Measurements from ENCODE around the gene PCNX3.

DNA sequence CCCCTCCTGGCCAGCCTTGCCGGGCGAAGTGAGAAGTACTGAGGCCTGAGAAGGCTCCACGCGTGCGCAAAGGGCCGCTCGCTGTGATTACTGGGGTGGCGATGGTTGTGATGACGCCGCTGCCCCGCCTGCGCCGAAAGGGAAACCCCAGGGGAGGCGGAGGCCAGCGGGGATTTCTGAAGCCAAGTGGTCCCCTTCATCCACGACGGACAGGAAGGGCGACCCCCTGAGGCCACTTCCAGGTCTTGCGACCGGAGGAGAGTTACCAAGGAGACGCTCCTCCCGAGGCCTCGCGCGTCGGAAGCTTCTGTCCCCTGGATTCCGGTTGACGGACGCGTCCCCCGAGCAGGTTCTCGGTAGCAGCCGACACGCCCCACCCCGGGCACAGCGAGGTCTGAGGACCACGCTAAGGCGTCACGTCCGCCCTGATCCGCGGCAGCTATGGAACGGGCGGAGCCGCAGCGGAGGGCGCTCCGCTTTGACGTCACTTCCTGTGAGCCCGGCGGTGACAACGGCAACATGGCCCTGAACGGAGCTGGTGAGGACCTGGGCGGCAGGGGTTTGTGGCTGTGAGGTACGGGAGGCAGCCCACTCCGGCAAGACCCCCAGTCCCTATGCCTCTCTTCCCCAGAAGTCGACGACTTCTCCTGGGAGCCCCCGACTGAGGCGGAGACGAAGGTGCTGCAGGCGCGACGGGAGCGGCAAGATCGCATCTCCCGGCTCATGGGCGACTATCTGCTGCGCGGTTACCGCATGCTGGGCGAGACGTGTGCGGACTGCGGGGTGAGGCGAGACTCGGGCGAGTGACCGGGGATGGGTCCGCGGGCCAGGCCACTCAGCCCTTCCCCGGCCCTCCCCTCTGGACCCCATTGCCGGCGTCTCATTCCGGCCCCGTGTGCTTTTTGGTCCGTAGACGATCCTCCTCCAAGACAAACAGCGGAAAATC lies 45.3 kb upstream of the PCNX3 start, which contains the start of gene ZNRD2:
- TF ChIP-seq, protein P1, sequence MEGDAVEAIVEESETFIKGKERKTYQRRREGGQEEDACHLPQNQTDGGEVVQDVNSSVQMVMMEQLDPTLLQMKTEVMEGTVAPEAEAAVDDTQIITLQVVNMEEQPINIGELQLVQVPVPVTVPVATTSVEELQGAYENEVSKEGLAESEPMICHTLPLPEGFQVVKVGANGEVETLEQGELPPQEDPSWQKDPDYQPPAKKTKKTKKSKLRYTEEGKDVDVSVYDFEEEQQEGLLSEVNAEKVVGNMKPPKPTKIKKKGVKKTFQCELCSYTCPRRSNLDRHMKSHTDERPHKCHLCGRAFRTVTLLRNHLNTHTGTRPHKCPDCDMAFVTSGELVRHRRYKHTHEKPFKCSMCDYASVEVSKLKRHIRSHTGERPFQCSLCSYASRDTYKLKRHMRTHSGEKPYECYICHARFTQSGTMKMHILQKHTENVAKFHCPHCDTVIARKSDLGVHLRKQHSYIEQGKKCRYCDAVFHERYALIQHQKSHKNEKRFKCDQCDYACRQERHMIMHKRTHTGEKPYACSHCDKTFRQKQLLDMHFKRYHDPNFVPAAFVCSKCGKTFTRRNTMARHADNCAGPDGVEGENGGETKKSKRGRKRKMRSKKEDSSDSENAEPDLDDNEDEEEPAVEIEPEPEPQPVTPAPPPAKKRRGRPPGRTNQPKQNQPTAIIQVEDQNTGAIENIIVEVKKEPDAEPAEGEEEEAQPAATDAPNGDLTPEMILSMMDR (IDR thresholded peaks at IDR 0.05) = peak in 5 of 6 experiments; percentile 14 to 50 (median 44)
- TF ChIP-seq POLR2A (IDR thresholded peaks at IDR 0.05) = peak; percentile 66 to 74

Data from Peyer's patch (tissue), 4 donors.